ENCODE data around the gene CCDC43.
"Not testable (repeated sequence)": the region's sequence is repeated elsewhere in the genome, so short reads cannot be mapped to it uniquely, and the experiment has no call there.

CCDC43 gene

DNA sequence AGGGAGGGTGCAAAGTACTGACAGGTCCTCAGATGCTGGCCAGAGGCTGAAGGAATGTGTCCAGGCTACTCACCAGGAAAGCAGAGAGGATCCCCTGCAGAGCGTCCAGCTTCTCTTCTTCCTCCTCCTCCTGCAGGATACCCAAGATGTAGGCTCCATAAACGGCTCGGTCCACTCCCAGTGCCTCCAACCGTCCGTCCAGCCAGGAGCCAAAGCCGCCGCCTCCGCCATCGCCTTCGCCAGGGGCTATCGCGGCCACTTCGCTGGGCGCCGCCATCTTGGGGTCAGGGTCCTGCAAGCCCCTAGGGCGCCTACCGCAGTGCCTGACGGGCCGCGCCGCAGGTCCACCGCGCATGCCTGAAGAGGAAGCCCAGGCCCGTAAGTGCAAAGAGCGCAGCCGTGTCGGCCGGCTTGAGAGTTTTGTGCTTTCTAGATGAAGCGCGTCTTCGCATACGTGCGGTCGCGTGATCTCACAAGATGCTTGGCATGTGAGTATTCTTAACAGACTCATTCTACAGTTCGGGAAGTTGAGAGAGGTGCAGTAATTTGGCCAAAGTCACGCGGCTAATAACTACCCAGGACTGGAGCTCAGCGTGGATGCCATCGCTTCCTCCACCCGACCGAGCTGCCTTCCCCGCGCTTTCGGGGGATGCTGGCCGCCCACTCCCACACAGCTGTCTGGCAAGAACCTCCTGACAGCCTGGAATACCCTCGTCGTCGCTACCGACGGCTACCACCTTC is at the start of gene CCDC43:
Gene CCDC43, minus strand, starts transcription at position 300 of the 741 bp plus-strand sequence. Its CDS starts 23 bp downstream, at position 277.
- DNase-seq: peak; percentile 86

GRCh38 chr17:44738214-44738906 is 48.8 kb upstream of the CCDC43 start:
- DNase-seq: peak; percentile 19

- no peak for DNase-seq
Observed at GRCh38 chr17:44736551-44737240, 47.1 kb upstream of the CCDC43 start.

GRCh38 chr17:44734272-44734671 is 44.7 kb upstream of the CCDC43 start:
- DNase-seq: no peak

DNA sequence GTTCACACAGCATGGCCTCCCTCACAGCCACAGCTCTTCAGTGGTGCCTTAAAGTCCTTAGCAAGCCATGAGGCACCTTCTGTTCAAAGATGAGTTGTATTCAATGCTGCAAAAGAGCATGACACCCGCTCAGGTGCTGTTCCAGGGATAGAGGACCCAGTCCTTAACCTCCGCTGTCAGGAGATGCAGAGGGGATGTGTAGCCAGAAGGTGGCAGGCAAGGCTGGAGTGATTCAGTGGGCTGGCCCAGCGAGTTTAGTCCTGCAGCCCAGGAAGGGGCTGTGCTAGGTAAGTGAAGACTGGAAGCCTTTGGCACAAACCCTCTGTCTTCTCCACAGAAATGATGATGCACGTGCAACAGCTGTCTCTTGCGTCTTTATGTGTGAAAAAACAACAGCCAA is 44.2 kb upstream of the CCDC43 start:
- no peak for DNase-seq

DNA sequence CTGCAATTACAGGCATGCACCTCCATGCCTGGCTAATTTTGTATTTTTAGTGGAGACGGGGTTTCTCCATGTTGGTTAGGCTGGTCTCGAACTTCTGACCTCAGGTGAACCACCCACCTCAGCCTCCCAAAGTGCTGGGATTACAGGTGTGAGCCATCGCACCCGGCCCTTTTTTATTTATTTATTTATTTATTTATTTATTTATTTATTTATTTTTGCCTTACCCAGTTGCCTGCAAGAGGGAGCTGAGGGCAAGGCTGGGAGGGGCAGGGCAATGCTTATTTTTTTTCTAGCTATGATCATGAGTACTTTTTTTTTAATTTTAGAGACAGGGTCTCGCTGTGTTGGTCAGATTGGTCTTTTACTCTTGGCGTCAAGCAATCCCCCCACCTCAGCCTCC is 36.5 kb upstream of the CCDC43 start:
- not testable (repeated sequence) for DNase-seq

GRCh38 chr17:44722254-44722653 is 32.7 kb upstream of the CCDC43 start:
- no peak for DNase-seq

- no peak for DNase-seq
Observed at GRCh38 chr17:44719444-44719843, 29.9 kb upstream of the CCDC43 start.

DNA sequence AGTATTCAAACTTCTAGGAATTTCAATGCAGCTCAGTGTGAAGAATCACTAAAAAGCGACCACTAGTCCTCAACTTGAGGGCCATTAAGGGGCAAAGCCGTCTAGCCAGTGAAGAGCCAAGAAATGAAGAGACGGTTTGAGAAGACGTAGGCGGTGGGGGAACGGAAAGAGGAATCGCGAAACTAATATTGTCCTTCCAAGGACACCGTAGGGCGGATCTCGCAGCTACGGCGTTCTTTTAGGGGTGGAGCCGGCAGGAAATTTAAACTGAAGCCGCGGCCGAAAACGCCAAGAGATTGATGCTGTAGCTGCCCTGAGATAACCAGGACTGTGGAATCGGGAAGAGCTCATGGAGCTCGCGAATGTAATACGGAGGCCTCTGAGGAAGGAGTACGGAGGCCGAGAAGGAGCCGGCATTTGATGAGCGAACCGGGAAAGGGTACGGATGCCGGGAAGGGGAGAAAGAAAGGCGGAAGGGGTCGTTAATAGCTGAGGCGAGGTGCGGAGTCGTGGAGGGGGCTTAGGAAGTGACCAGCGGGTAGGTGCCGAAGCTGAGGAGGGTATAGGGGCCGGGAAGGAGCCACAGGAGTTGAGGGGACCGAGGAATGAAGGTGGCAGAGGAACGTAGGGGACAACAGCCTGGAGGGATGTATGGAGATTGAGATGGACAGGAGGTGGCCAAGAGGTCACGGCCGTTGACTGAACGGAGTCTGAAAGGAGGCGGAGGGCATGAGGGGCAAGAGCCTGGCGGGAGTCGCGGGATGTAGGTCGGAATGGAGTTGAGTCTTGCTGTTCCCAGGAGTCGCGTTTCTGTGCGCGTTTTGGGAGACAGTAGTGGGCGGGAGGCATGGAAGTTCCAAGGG is 19.1 kb upstream of the CCDC43 start, which contains the start of gene DBF4B:
Gene DBF4B, plus strand, starts transcription at position 265 of the 863 bp plus-strand sequence. Its CDS starts 156 bp downstream, at position 421.
- DNase-seq: peak; percentile 82

DNA sequence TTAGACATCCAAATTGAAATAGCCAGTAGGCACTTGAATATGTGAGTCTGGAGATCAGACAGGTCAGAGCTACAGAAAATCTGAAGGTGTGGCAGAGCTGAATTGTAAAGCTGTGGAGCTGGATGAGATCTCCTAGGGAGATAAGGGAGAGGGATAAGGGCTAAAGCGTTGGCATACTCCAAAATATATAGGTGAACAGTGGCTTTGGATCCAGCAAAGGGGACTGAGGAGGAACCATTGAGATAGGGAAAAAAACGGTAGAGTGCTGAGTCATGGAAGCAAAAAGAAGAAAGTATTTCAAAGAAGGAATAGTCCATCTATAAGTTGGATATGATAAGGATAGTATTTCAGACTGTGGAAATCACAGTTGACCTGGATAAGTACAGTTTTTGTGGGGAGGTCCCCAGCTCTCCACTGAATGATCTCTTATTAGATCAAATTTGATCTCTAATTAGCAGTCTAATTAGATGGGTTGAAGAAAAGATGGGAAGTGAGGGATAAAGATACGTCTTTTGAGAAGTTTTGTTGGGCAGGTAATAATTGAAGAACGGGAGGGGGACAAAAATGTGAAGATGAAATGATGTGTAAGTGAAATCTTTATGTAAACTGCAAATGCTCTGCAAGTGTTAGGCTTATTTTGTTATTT is 18.3 kb upstream of the CCDC43 start:
- no peak for DNase-seq

DNA sequence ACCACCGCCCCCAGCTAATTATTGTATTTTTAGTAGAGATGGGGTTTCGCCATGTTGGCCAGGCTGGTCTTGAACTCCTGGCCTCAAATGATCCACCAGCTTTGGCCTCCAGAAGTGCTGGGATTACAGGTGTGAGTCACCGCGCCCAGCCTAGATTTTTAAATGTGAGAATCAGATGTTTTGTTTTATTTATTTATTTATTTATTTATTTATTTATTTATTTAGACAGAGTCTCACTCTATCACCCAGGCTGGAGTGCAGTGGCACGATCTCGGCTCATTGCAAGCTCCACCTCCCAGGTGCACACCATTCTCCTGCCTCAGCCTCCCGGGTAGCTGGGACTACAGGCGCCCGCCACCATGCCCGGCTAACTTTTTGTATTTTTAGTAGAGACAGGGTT is 10.7 kb upstream of the CCDC43 start:
- DNase-seq: not testable (repeated sequence)

DNA sequence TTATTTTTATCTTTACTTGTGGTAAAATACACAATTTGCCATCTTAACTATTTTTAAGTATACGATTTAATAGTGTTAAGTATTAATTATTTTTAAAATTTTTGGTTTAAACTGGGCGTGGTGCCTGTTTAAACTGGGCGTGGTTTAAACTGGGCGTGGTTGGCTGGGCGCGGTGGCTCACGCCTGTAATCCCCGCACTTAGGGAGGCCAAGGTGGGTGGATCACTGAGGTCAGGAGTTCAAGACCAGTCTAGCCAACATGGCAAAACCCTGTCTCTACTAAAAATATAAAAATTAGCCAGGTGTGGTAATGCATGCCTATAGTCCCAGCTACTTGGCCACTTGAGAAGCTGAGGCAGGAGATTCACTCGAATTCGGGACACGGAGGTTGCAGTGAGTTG is 4.0 kb upstream of the CCDC43 start:
- no peak for DNase-seq

GRCh38 chr17:44690746-44691306 is 1.2 kb upstream of the CCDC43 start:
- not testable (repeated sequence) for DNase-seq

DNA sequence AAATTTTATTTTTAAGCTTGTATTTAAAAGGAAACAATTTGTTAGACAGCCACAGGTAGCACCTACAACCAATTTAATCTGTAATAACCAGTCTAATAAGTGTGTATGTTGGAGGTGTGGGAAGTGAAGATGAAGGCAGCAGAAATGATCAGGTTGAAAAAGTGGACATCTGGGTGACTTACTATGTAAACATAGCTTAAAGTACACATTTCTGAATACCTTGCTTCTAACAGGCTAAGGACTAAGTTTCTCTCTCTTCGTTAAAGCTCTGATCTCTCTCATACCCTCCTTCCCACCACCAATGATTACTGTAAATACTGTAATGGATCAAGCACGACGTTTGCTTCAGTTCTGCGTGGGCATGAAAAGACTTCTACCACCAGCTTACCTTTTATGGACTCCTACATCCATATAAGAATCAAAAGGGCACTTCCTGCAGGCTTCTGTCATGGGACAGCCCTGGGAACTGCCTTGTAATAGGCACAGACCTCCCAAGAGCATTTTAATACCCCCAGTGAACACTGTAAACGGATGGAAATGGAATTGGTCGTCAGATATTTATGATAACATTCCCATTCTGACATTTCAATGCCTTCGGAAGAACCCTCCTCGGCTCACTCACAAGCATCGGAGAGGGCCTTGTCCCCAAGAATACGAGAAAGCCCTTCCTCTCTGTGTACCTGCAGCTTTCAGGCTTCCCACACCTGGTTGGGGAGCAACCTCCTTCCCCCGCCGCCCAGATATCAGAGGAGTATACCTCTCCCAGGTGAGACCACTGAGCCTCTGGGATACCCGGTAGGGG is 700 bp downstream of the CCDC43 start:
- DNase-seq: peak; percentile 22

GRCh38 chr17:44688200-44688599 is 1.4 kb downstream of the CCDC43 start:
- DNase-seq: no peak

GRCh38 chr17:44687756-44688155 is 1.8 kb downstream of the CCDC43 start:
- no peak for DNase-seq

- DNase-seq: not testable (repeated sequence)
Observed at GRCh38 chr17:44683303-44683702, 6.3 kb downstream of the CCDC43 start.

- no peak for DNase-seq
Observed at GRCh38 chr17:44677136-44677535, 12.4 kb downstream of the CCDC43 start.

GRCh38 chr17:44673893-44674292 is 15.7 kb downstream of the CCDC43 start:
- DNase-seq: no peak

- peak; percentile 11 for DNase-seq
Observed at GRCh38 chr17:44672479-44673093, 17.0 kb downstream of the CCDC43 start.

Data from kidney glomerular epithelial cell (primary cell).